Natural killer cell (primary cell): ENCODE measurements around the gene TEKT5. TPM values are rescaled to one million over a fixed set of nuclear protein-coding genes. Genes with fewer than 3 reads are reported as not detected.

Experiments used
- ATAC-seq, 3 donors: fragments of 150-1000 bp in 2 of 3; fragments of 200-7000 bp in 1 of 3; cut with Tn5 transposase; 1 replicate in 1 of 3; 2 replicates in 2 of 3; pipeline ENCODE4 v1.10.0; 2021; ENCODE audit warnings: mild to moderate bottlenecking in 2 of 3, moderate library complexity in 2 of 3
- DNase-seq, 2 donors: peaks; one replicate each; pipeline versions ENCODE4 v3.0.0 to v3.0.0-alpha.2; 2013 to 2021; ENCODE audit warnings: mixed read lengths in 1 of 2
- H3K27ac ChIP-seq: one replicate; pipeline ENCODE4 v1.5.1; 2013; ENCODE audit warnings: mild to moderate bottlenecking, low read length
- H3K27me3 ChIP-seq: one replicate; pipeline ENCODE4 v1.6.1; 2013; ENCODE audit warnings: low read length; ENCODE audit not compliant: control insufficient read depth, insufficient read depth
- H3K36me3 ChIP-seq: one replicate; pipeline ENCODE4 v1.6.1; 2013; ENCODE audit warnings: low read length; ENCODE audit not compliant: control insufficient read depth, insufficient read depth
- H3K4me1 ChIP-seq: one replicate; pipeline ENCODE4 v1.6.1; 2013; ENCODE audit warnings: low read length; ENCODE audit not compliant: control insufficient read depth, insufficient read depth
- H3K4me3 ChIP-seq: one replicate; pipeline ENCODE4 v1.5.1; 2013; ENCODE audit warnings: low read length
- H3K9me3 ChIP-seq: one replicate; pipeline ENCODE4 v1.6.1; 2013; ENCODE audit warnings: low read length; ENCODE audit not compliant: control insufficient read depth, insufficient read depth
- H3K27ac Mint-ChIP-seq, 2 donors: one replicate each; pipeline ENCODE4 v1.8.0; 2022; ENCODE audit warnings: mild to moderate bottlenecking in 2 of 2, mixed read lengths in 2 of 2, moderate library complexity in 1 of 2
- H3K27me3 Mint-ChIP-seq, 2 donors: one replicate each; pipeline ENCODE4 v1.8.0; 2022; ENCODE audit warnings: low read depth in 2 of 2, mixed read lengths in 2 of 2
- H3K36me3 Mint-ChIP-seq: one replicate; pipeline ENCODE4 v1.8.0; 2022; ENCODE audit warnings: mixed read lengths
- H3K4me1 Mint-ChIP-seq, 2 donors: one replicate each; pipeline ENCODE4 v1.8.0; 2022; ENCODE audit warnings: mixed read lengths in 2 of 2
- H3K4me3 Mint-ChIP-seq: one replicate; pipeline ENCODE4 v1.8.0; 2022; ENCODE audit warnings: mild to moderate bottlenecking, moderate library complexity, mixed read lengths
- H3K9me3 Mint-ChIP-seq, 2 donors: one replicate each; pipeline ENCODE4 v1.8.0; 2022; ENCODE audit warnings: mixed read lengths in 2 of 2
- WGBS: methylation state at CpG from one replicate; pipeline ENCODE4 v1.1.7; 2013; ENCODE audit warnings: missing lambda C conversion rate; ENCODE audit not compliant: insufficient coverage; 5-methylcytosine and 5-hydroxymethylcytosine counted together
- intact Hi-C: fragments of 100-400 bp; cut with micrococcal nuclease; formaldehyde crosslinking; loops from one replicate; pipeline ENCODE4 v1.14.2; 2022
- total RNA-seq, 4 donors: library from RNA; stranded (reverse); fragments of 120-200 nt in 1 of 4; gene quantifications; one replicate each; pipeline versions ENCODE4 v1.2.3 to v1.2.4, GENCODE V29; 2013 to 2022
- TF ChIP-seq, protein P1 (sequence below): fragments of 200-600 bp; IDR thresholded peaks from one replicate; pipeline ENCODE4 v1.8.0; 2022; ENCODE audit warnings: antibody characterized with exemption

The TEKT5 gene
- 1 to 10 TPM in 1 of 3 donors, not detected in 2; 1.1 TPM for total RNA-seq
- not detected for total RNA-seq (2013)

DNA sequence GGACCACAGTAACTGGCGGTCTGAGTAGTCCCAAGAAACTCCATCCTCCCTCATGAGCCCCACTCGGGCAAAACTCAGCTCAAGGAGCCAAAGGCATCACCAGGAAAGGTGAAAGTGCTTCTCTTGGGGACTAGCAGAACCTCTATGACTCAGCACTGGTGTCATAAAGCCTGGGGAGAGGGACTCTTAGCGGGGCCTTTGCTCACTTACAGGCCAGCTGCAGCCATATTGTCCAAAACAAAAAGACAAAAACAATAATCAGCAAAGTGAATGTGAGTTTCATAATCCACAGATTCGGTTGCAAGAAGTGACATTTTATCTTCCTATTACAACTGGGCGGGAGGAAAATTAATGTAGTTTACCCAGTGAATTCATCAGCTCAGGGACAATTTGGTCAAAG, at the start of gene TEKT5:
Gene TEKT5 (minus strand): TSS at position 101 of the 400 bp plus-strand sequence. CDS start 57 bp downstream, at position 44.
- Histone ChIP-seq H3K27ac (no peak within 1 kb of the TSS), H3K4me1 (no peaks in the 10 kb centered on the region), H3K27me3 (no peaks in the 10 kb centered on the region), H3K36me3 (no peaks in the 10 kb centered on the region), H3K4me3 (no peak within 1 kb of the TSS), H3K9me3 (no peaks in the 10 kb centered on the region)
- H3K9me3 Mint-ChIP-seq, result no peaks in the 10 kb centered on the region
- TF ChIP-seq, protein P1, sequence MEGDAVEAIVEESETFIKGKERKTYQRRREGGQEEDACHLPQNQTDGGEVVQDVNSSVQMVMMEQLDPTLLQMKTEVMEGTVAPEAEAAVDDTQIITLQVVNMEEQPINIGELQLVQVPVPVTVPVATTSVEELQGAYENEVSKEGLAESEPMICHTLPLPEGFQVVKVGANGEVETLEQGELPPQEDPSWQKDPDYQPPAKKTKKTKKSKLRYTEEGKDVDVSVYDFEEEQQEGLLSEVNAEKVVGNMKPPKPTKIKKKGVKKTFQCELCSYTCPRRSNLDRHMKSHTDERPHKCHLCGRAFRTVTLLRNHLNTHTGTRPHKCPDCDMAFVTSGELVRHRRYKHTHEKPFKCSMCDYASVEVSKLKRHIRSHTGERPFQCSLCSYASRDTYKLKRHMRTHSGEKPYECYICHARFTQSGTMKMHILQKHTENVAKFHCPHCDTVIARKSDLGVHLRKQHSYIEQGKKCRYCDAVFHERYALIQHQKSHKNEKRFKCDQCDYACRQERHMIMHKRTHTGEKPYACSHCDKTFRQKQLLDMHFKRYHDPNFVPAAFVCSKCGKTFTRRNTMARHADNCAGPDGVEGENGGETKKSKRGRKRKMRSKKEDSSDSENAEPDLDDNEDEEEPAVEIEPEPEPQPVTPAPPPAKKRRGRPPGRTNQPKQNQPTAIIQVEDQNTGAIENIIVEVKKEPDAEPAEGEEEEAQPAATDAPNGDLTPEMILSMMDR, result no peak
- peaks cover 5 to 10% of the 10 kb centered on the region in 2 donors for H3K27me3 Mint-ChIP-seq
- no peak within 1 kb of the TSS for H3K4me3 Mint-ChIP-seq
- whole genome bisulfite sequencing, result 59% methylated on average over 5 of the region's 5 CpGs
- no peak for ATAC-seq
- H3K27ac Mint-ChIP-seq, result no peak within 1 kb of the TSS
- intact Hi-C loops, result no loop called here
- H3K4me1 Mint-ChIP-seq, result no peaks in the 10 kb centered on the region
- DNase-seq, result no peak
- no peaks in the 10 kb centered on the region for H3K36me3 Mint-ChIP-seq

DNA sequence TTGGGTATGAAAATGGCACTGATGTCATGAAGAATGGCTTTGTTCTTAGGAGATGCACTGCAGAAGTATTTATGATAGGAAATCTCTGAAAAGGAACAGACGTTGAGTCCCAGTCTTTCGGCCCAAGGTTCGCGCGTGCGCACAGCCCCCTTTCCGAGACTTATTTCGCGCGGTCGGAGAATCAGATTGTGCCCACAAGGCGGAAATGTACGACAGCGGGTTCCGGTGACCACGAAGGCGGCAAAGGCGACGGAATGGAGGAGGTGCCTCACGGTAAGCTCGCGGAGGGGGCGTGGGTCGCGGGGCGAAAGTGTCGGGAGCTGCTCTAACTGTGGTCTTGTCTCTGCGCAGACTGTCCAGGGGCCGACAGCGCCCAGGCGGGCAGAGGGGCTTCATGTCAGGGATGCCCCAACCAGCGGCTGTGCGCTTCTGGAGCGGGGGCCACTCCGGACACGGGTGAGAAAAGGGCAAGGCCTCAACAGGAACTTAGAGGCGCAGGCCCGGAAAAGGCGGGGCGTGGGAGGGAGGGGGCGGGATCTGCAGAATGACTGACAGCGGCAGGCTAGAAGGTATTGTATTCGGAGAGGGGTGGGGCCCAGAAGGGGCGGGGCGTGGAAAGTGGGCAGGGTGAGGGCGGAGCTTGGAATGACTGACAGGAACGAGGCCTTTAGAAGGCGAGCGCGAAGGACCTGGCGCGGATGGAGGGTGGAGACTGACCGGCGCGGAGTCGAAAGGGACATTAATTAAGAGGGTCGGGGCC, 49.1 kb upstream of the TEKT5 start, which contains the start of gene NUBP1:
Gene NUBP1 (plus strand): TSS at position 233 of the 760 bp plus-strand sequence. CDS start 22 bp downstream, at position 255.
- Mint-ChIP-seq H3K27me3 (no peaks in the 10 kb centered on the region), H3K4me3 (peak within 1 kb of the TSS; percentile 82), H3K36me3 (no peaks in the 10 kb centered on the region), H3K4me1 (peaks cover 16 to 36% of the 10 kb centered on the region in 2 donors), H3K9me3 (no peaks in the 10 kb centered on the region), H3K27ac (peak within 1 kb of the TSS; percentile 97 to 98)
- WGBS, result under 1% methylated on average over 57 of the region's 57 CpGs
- TF ChIP-seq, protein P1, result no peak
- intact Hi-C loops, result loop anchor here (2.0 to 5.0 kb wide), 2 partner anchors 201 to 356 kb away; partner anchors contain the start of genes ATF7IP2 and CLEC16A
- H3K27ac ChIP-seq, result peak within 1 kb of the TSS; percentile 99
- DNase-seq (peak; percentile 98 to 99), ATAC-seq (peak; percentile 94 to 99 (median 95))
- peak within 1 kb of the TSS; percentile 78 for H3K4me3 ChIP-seq
- no peaks in the 10 kb centered on the region for H3K9me3 ChIP-seq
- H3K4me1 ChIP-seq, result peaks cover 26% of the 10 kb centered on the region
- no peaks in the 10 kb centered on the region for H3K27me3 ChIP-seq
- peaks cover 14% of the 10 kb centered on the region for H3K36me3 ChIP-seq

DNA sequence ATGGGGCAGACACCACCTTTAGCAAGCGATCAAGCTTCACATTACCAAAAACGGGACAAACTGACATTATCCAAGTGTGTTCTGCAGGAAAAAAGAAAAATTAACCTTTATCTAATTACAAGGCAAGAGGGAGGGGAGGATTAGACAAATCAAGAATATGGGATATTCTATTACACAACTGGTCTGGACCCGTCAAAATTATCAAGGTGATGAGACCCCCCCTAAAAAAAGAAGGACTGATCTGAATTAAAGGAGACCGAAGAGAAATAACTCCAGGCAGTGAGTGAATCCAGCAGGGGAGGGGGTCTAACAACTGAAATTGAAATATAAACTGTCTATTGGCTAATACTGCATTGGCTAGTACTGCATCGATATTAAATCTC, 48.5 kb upstream of the TEKT5 start:
- Histone ChIP-seq H3K36me3 (peaks cover 10% of the 10 kb centered on the region), H3K27me3 (no peaks in the 10 kb centered on the region), H3K4me1 (peaks cover 27% of the 10 kb centered on the region), H3K9me3 (no peaks in the 10 kb centered on the region), H3K4me3 (peak overlapping the region; percentile 78), H3K27ac (peak overlapping the region; percentile 99)
- Mint-ChIP-seq H3K9me3 (no peaks in the 10 kb centered on the region), H3K27me3 (no peaks in the 10 kb centered on the region), H3K4me3 (peak overlapping the region; percentile 82), H3K36me3 (no peaks in the 10 kb centered on the region), H3K27ac (peak overlapping the region; percentile 97 to 98), H3K4me1 (peaks cover 16 to 36% of the 10 kb centered on the region in 2 donors)
- DNase-seq (no peak), ATAC-seq (no peak)
- intact Hi-C loops, result loop anchor here (5.0 kb wide), 1 partner anchor 356 kb away; the partner anchor contains the start of gene ATF7IP2
- TF ChIP-seq, protein P1, result no peak
- WGBS, result 20% methylated on average over 2 of the region's 5 CpGs
